K562 (cell line): ENCODE measurements around the gene BTAF1. TPM values are rescaled to one million over a fixed set of nuclear protein-coding genes. Genes with fewer than 3 reads are reported as not detected.

Source experiments
- FOSL1 ChIP-seq: fragments of 200-800 bp; sonication (Bioruptor generic); conservative IDR thresholded peaks from 2 replicates; pipeline ENCODE4 v1.6.1; 2016; ENCODE audit warnings: missing genetic modification characterization, missing compliant biosample characterization
- GATAD2B ChIP-seq: fragments of 450-650 bp; IDR thresholded peaks from 2 replicates; pipeline ENCODE4 v1.6.1; 2017; ENCODE audit warnings: mild to moderate bottlenecking, borderline replicate concordance
- ILF3 ChIP-seq: fragments of 450-650 bp; IDR thresholded peaks from 2 replicates; pipeline ENCODE4 v1.6.1; 2018; ENCODE audit warnings: antibody characterized with exemption, mild to moderate bottlenecking, moderate library complexity, borderline replicate concordance
- ZNF766 ChIP-seq: fragments of 200-800 bp; sonication (Bioruptor generic); conservative IDR thresholded peaks from 2 replicates; pipeline ENCODE4 v1.6.1; 2016; ENCODE audit warnings: missing genetic modification characterization, missing compliant biosample characterization
- polyA plus RNA-seq, 8 experiments: library from polyadenylated mRNA; depleted of rRNA in 4 of 8; stranded (reverse) in 5 of 8; unstranded in 3 of 8; fragments of >200 nt; fragmentation: Nextera tagmentation in 2 of 8; fragmentation: Illumina TruSeq in 1 of 8; extraction: Ambion mirVana in 2 of 8; extraction: Trizol in 1 of 8; gene quantifications; 2 replicates each; pipeline versions ENCODE4 v1.2.1 to v1.2.3, GENCODE V29; 2011 to 2014; ENCODE audit warnings: inconsistent platforms in 1 of 8, missing spikeins in 1 of 8
- total RNA-seq, 7 experiments: library from RNA; depleted of rRNA in 6 of 7; stranded (reverse); fragments of >200 nt in 6 of 7; fragmentation: Illumina TruSeq in 2 of 7; extraction: Trizol in 2 of 7; gene quantifications; 2 replicates each; pipeline versions ENCODE4 v1.2.1 to v1.2.3, GENCODE V29; 2011 to 2021; ENCODE audit warnings: low replicate concordance in 1 of 7
- TF ChIP-seq, protein P1 (sequence below), 2 experiments: fragments of 450-650 bp in 1 of 2; sonication (generic) in 1 of 2; formaldehyde crosslinking in 1 of 2; IDR thresholded peaks; 2 replicates each; pipeline versions ENCODE4 v1.7.1 to v1.9.0; 2016 to 2022; ENCODE audit warnings: inconsistent platforms in 1 of 2, mild to moderate bottlenecking in 1 of 2, missing genetic modification reagents in 1 of 2
- TF ChIP-seq, protein P2 (sequence below): fragments of 450-650 bp; formaldehyde crosslinking; IDR thresholded peaks from 2 replicates; pipeline ENCODE4 v1.4.0; 2022; ENCODE audit warnings: missing genetic modification characterization
- TF ChIP-seq, protein P3 (sequence below): fragments of 450-650 bp; IDR thresholded peaks from 2 replicates; pipeline ENCODE4 v1.6.1; 2017; ENCODE audit warnings: mild to moderate bottlenecking, moderate library complexity

BTAF1 gene
- total and polyA plus RNA-seq, 9 of the 15 experiments (the other 6 are each of a cell fraction or from before 2014, with no cell fraction given) = 6.6 to 70.7 (median 30.5) TPM

DNA sequence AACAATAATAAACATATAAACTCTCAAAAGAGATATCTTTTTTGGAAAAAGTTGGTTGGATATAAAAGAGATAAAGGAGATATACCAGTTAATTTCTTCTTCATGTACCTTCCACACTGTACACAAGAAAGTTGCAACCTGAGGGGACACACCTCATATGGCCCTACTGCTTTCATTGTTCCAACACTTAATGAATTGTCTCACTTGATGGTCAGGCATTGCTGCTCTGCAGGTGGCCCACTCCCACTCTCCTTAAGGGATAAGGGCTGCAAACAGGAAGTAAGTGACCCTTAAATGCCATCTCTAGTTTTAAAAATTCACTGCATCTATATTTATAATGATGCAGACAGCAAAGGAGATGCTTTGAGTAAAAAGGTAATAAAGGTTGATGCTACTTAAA is 152.3 kb downstream of the BTAF1 start (continued):
- TF ChIP-seq, protein P1, sequence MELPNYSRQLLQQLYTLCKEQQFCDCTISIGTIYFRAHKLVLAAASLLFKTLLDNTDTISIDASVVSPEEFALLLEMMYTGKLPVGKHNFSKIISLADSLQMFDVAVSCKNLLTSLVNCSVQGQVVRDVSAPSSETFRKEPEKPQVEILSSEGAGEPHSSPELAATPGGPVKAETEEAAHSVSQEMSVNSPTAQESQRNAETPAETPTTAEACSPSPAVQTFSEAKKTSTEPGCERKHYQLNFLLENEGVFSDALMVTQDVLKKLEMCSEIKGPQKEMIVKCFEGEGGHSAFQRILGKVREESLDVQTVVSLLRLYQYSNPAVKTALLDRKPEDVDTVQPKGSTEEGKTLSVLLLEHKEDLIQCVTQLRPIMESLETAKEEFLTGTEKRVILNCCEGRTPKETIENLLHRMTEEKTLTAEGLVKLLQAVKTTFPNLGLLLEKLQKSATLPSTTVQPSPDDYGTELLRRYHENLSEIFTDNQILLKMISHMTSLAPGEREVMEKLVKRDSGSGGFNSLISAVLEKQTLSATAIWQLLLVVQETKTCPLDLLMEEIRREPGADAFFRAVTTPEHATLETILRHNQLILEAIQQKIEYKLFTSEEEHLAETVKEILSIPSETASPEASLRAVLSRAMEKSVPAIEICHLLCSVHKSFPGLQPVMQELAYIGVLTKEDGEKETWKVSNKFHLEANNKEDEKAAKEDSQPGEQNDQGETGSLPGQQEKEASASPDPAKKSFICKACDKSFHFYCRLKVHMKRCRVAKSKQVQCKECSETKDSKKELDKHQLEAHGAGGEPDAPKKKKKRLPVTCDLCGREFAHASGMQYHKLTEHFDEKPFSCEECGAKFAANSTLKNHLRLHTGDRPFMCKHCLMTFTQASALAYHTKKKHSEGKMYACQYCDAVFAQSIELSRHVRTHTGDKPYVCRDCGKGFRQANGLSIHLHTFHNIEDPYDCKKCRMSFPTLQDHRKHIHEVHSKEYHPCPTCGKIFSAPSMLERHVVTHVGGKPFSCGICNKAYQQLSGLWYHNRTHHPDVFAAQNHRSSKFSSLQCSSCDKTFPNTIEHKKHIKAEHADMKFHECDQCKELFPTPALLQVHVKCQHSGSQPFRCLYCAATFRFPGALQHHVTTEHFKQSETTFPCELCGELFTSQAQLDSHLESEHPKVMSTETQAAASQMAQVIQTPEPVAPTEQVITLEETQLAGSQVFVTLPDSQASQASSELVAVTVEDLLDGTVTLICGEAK (IDR thresholded peaks at IDR 0.05) = no peak
- TF ChIP-seq, protein P1 (CRISPR knock-in tag; IDR thresholded peaks at IDR 0.05) = no peak
- TF ChIP-seq ZNF766 (CRISPR knock-in tag) = no peak
- no peak for TF ChIP-seq GATAD2B
- TF ChIP-seq ILF3 = no peak
- TF ChIP-seq, protein P2, sequence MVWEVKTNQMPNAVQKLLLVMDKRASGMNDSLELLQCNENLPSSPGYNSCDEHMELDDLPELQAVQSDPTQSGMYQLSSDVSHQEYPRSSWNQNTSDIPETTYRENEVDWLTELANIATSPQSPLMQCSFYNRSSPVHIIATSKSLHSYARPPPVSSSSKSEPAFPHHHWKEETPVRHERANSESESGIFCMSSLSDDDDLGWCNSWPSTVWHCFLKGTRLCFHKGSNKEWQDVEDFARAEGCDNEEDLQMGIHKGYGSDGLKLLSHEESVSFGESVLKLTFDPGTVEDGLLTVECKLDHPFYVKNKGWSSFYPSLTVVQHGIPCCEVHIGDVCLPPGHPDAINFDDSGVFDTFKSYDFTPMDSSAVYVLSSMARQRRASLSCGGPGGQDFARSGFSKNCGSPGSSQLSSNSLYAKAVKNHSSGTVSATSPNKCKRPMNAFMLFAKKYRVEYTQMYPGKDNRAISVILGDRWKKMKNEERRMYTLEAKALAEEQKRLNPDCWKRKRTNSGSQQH (CRISPR knock-in tag) = no peak
- TF ChIP-seq, protein P3, sequence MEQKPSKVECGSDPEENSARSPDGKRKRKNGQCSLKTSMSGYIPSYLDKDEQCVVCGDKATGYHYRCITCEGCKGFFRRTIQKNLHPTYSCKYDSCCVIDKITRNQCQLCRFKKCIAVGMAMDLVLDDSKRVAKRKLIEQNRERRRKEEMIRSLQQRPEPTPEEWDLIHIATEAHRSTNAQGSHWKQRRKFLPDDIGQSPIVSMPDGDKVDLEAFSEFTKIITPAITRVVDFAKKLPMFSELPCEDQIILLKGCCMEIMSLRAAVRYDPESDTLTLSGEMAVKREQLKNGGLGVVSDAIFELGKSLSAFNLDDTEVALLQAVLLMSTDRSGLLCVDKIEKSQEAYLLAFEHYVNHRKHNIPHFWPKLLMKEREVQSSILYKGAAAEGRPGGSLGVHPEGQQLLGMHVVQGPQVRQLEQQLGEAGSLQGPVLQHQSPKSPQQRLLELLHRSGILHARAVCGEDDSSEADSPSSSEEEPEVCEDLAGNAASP = no peak
- no peak for TF ChIP-seq FOSL1
